Aorta (tissue), 5 donors: ENCODE measurements around the gene SPTBN1. TPM values are rescaled to one million over a fixed set of nuclear protein-coding genes. Genes with fewer than 3 reads are reported as not detected.

ENCODE experiments used
- ATAC-seq: fragments of 200-7000 bp; cut with Tn5 transposase; one replicate; pipeline ENCODE4 v1.9.1; 2022; ENCODE audit warnings: moderate library complexity; ENCODE audit not compliant: low FRiP score
- DNase-seq, 2 donors: peaks; one replicate each; pipeline ENCODE4 v3.0.0-alpha.2; 2020
- H3K27ac ChIP-seq, 2 donors: one replicate each; pipeline ENCODE4 v1.5.1; 2013; ENCODE audit warnings: low read length in 2 of 2, mild to moderate bottlenecking in 2 of 2, moderate library complexity in 2 of 2, control low read depth in 1 of 2, inconsistent platforms in 1 of 2, low read depth in 1 of 2
- H3K27me3 ChIP-seq, 2 donors: one replicate each; pipeline ENCODE4 v1.6.1; 2013; ENCODE audit warnings: control low read depth in 1 of 2, low read length in 1 of 2, mild to moderate bottlenecking in 1 of 2, moderate library complexity in 1 of 2; ENCODE audit not compliant: insufficient read depth in 2 of 2, control insufficient read depth in 1 of 2
- H3K36me3 ChIP-seq, 2 donors: one replicate each; pipeline ENCODE4 v1.6.1; 2013; ENCODE audit warnings: control low read depth in 1 of 2, low read length in 1 of 2, mild to moderate bottlenecking in 1 of 2; ENCODE audit not compliant: insufficient read depth in 2 of 2, control insufficient read depth in 1 of 2
- H3K4me1 ChIP-seq, 2 donors: one replicate each; pipeline ENCODE4 v1.6.1; 2013; ENCODE audit warnings: low read length in 2 of 2, control low read depth in 1 of 2, mild to moderate bottlenecking in 1 of 2, moderate library complexity in 1 of 2; ENCODE audit not compliant: insufficient read depth in 2 of 2, control insufficient read depth in 1 of 2
- H3K4me3 ChIP-seq, 2 donors: one replicate each; pipeline ENCODE4 v1.5.1; 2013; ENCODE audit warnings: low read length in 2 of 2, control low read depth in 1 of 2, mild to moderate bottlenecking in 1 of 2
- H3K9me3 ChIP-seq: one replicate; pipeline ENCODE4 v1.6.1; 2013; ENCODE audit warnings: mild to moderate bottlenecking, low read length; ENCODE audit not compliant: control insufficient read depth
- WGBS, 2 donors: extraction: QIAGEN DNeasy Blood & Tissue Kit; methylation state at CpG; one replicate each; pipeline ENCODE4 v1.1.7; 2013; 5-methylcytosine and 5-hydroxymethylcytosine counted together
- intact Hi-C, 2 donors: fragments of 100-400 bp; cut with DNase I; formaldehyde crosslinking; loops; one replicate each; pipeline versions ENCODE4 v1.14.2 to v1.15.0; 2022
- polyA plus RNA-seq, 2 donors: library from polyadenylated mRNA; stranded (reverse); fragments of 200-250 nt; gene quantifications; one replicate each; pipeline ENCODE4 v1.2.3, GENCODE V29; 2013
- total RNA-seq, 2 donors: library from RNA; stranded (reverse); fragmentation: NEBNext Ultra II Directional; extraction: Animal tissue kit (Norgen Biotek cat#: 25700); gene quantifications; one replicate each; pipeline ENCODE4 v1.2.1, GENCODE V29; 2021
- donor health status: healthy with polysubstance abuse.
- donor health status: Bipolar disorder and iron deficiency.
- donor health status: DM: no; HTN: no; CAD: no.
- donor health status: DM: no; HTN: no; CAD: no.
- donor health status: DM: yes; HTN: yes; CAD: no.

Gene SPTBN1
- total and polyA plus RNA-seq, 4 donors, result 84.9 to 540 (median 218) TPM

- intact Hi-C loops, result no loop called here
- DNase-seq, result no peak
- Histone ChIP-seq H3K27ac (no peak overlapping the region), H3K9me3 (no peaks in the 10 kb centered on the region), H3K4me1 (no peaks in the 10 kb centered on the region), H3K4me3 (no peak overlapping the region), H3K36me3 (no peaks in the 10 kb centered on the region), H3K27me3 (no peaks in the 10 kb centered on the region)
- ATAC-seq, result no peak
- WGBS, 2 donors, result 83 to 84% methylated on average over 4 of the region's 4 CpGs
These were observed 40.8 kb downstream of the SPTBN1 start for GRCh38 chr2:54496920-54497319.

GRCh38 chr2:54497763-54498680 is 41.9 kb downstream of the SPTBN1 start:
- Histone ChIP-seq H3K4me1 (no peaks in the 10 kb centered on the region), H3K4me3 (no peak overlapping the region), H3K27ac (peak overlapping the region in 1 of 2 donors; percentile 52), H3K36me3 (no peaks in the 10 kb centered on the region), H3K9me3 (no peaks in the 10 kb centered on the region), H3K27me3 (no peaks in the 10 kb centered on the region)
- 67 to 68% methylated on average over 8 of the region's 8 CpGs for WGBS, 2 donors
- intact Hi-C loops, result no loop called here
- ATAC-seq (no peak), DNase-seq (no peak)

- intact Hi-C loops, result no loop called here
- ATAC-seq, result no peak
- Histone ChIP-seq H3K9me3 (no peaks in the 10 kb centered on the region), H3K27ac (no peak overlapping the region), H3K27me3 (no peaks in the 10 kb centered on the region), H3K4me3 (no peak overlapping the region), H3K36me3 (no peaks in the 10 kb centered on the region), H3K4me1 (peaks cover 0 to 5% of the 10 kb centered on the region in 2 donors)
- no peak for DNase-seq
- 30% methylated on average over 2 of the region's 2 CpGs for WGBS, 2 donors
These were observed 43.5 kb downstream of the SPTBN1 start for GRCh38 chr2:54499661-54500060.

- ATAC-seq, result no peak
These were observed 44.5 kb downstream of the SPTBN1 start for GRCh38 chr2:54500404-54501205.

GRCh38 chr2:54502731-54503130 is 46.6 kb downstream of the SPTBN1 start:
- H3K4me1 ChIP-seq, result peaks cover 0 to 5% of the 10 kb centered on the region in 2 donors
- no peak overlapping the region for H3K4me3 ChIP-seq
- no peak overlapping the region for H3K27ac ChIP-seq
- DNase-seq (no peak), ATAC-seq (no peak)
- intact Hi-C loops, result no loop called here
- H3K9me3 ChIP-seq, result no peaks in the 10 kb centered on the region
- no peaks in the 10 kb centered on the region for H3K36me3 ChIP-seq
- H3K27me3 ChIP-seq, result no peaks in the 10 kb centered on the region
- 25 to 32% methylated on average over 2 of the region's 2 CpGs for WGBS, 2 donors

More at GRCh38 chr2:54500404-54501205, 44.5 kb downstream of the SPTBN1 start:
- WGBS, 2 donors, result 68 to 73% methylated on average over 8 of the region's 8 CpGs
- no peak for DNase-seq
- peak overlapping the region in 1 of 2 donors; percentile 35 for H3K27ac ChIP-seq
- H3K36me3 ChIP-seq, result no peaks in the 10 kb centered on the region
- no peaks in the 10 kb centered on the region for H3K9me3 ChIP-seq
- H3K4me1 ChIP-seq, result peaks cover 0 to 5% of the 10 kb centered on the region in 2 donors
- intact Hi-C loops, result no loop called here
- H3K27me3 ChIP-seq, result no peaks in the 10 kb centered on the region
- H3K4me3 ChIP-seq, result no peak overlapping the region

GRCh38 chr2:54503192-54503591 is 47.1 kb downstream of the SPTBN1 start:
- WGBS, 2 donors, result 68 to 78% methylated on average over 3 of the region's 3 CpGs
- Histone ChIP-seq H3K27ac (no peak overlapping the region), H3K4me1 (peaks cover 0 to 5% of the 10 kb centered on the region in 2 donors), H3K4me3 (no peak overlapping the region), H3K36me3 (no peaks in the 10 kb centered on the region), H3K27me3 (no peaks in the 10 kb centered on the region), H3K9me3 (no peaks in the 10 kb centered on the region)
- intact Hi-C loops, result no loop called here
- ATAC-seq (peak; percentile 52), DNase-seq (no peak)

- H3K4me3 ChIP-seq, result no peak overlapping the region
- 50 to 55% methylated on average over 1 of the region's 1 CpG for WGBS, 2 donors
- DNase-seq (no peak), ATAC-seq (no peak)
- H3K4me1 ChIP-seq, result peaks cover 0 to 5% of the 10 kb centered on the region in 2 donors
- H3K27me3 ChIP-seq, result no peaks in the 10 kb centered on the region
- intact Hi-C loops, result no loop called here
- no peaks in the 10 kb centered on the region for H3K36me3 ChIP-seq
- no peak overlapping the region for H3K27ac ChIP-seq
- H3K9me3 ChIP-seq, result no peaks in the 10 kb centered on the region
These were observed 47.7 kb downstream of the SPTBN1 start for GRCh38 chr2:54503828-54504227.

GRCh38 chr2:54504866-54505265 is 48.7 kb downstream of the SPTBN1 start:
- DNase-seq, result no peak
- WGBS, 2 donors, result 49 to 51% methylated on average over 2 of the region's 2 CpGs
- no peaks in the 10 kb centered on the region for H3K36me3 ChIP-seq
- intact Hi-C loops, result no loop called here
- H3K4me1 ChIP-seq, result peaks cover 1 to 5% of the 10 kb centered on the region in 2 donors
- no peaks in the 10 kb centered on the region for H3K27me3 ChIP-seq
- no peak overlapping the region for H3K27ac ChIP-seq
- no peaks in the 10 kb centered on the region for H3K9me3 ChIP-seq
- ATAC-seq, result no peak
- no peak overlapping the region for H3K4me3 ChIP-seq
